Naive thymus-derived CD8-positive, alpha-beta T cell (primary cell): ENCODE data around the gene GPS1. TPM values are rescaled to one million over a fixed set of nuclear protein-coding genes. Genes with fewer than 3 reads are reported as not detected.

Source experiments
- ATAC-seq, 2 donors: fragments of 150-1000 bp; cut with Tn5 transposase in 1 of 2; sonication (Bioruptor Pico), chemical (Tn5 transposase) in 1 of 2; 1 replicate in 1 of 2; 2 replicates in 1 of 2; pipeline ENCODE4 v1.10.0; 2021; ENCODE audit warnings: mild to moderate bottlenecking in 2 of 2, moderate library complexity in 2 of 2
- POLR2A ChIA-PET: fragments of 350-600 bp; sonication (Branson Sonifier 250); formaldehyde crosslinking; loops from one replicate; lab custom pipeline; 2021; ENCODE audit warnings: antibody characterized with exemption; lab: Charles Lee
- DNase-seq, 10 donors: peaks; one replicate each; pipeline versions ENCODE4 v3.0.0 to v3.0.0-alpha.2; 2020 to 2022
- H3K27ac Mint-ChIP-seq, 10 donors: one replicate each; pipeline ENCODE4 v1.8.0; 2020 to 2022; ENCODE audit warnings: mild to moderate bottlenecking in 10 of 10, mixed read lengths in 10 of 10, moderate library complexity in 4 of 10, inconsistent platforms in 1 of 10
- H3K27me3 Mint-ChIP-seq, 5 donors: one replicate each; pipeline ENCODE4 v1.8.0; 2021 to 2022; ENCODE audit warnings: mixed read lengths in 5 of 5
- H3K36me3 Mint-ChIP-seq, 3 donors: one replicate each; pipeline ENCODE4 v1.8.0; 2020 to 2022; ENCODE audit warnings: mixed read lengths in 3 of 3, mild to moderate bottlenecking in 2 of 3, inconsistent platforms in 1 of 3
- H3K4me1 Mint-ChIP-seq, 4 donors: one replicate each; pipeline ENCODE4 v1.8.0; 2021 to 2022; ENCODE audit warnings: mixed read lengths in 4 of 4
- H3K4me3 Mint-ChIP-seq, 10 donors: one replicate each; pipeline ENCODE4 v1.8.0; 2020 to 2022; ENCODE audit warnings: mild to moderate bottlenecking in 10 of 10, mixed read lengths in 10 of 10, moderate library complexity in 6 of 10, inconsistent platforms in 1 of 10
- H3K9me3 Mint-ChIP-seq, 9 donors: one replicate each; pipeline ENCODE4 v1.8.0; 2020 to 2022; ENCODE audit warnings: mixed read lengths in 9 of 9, mild to moderate bottlenecking in 3 of 9, inconsistent platforms in 1 of 9, moderate library complexity in 1 of 9
- polyA plus RNA-seq, 3 donors: library from polyadenylated mRNA; unstranded; fragments of 300-500 nt; fragmentation: Illumina TruSeq; gene quantifications; one replicate each; pipeline ENCODE4 v1.2.3, GENCODE V29; 2021
- total RNA-seq, 8 experiments: library from RNA in 2 of 8; stranded (reverse) in 2 of 8; gene quantifications; one replicate each; pipeline ENCODE4 v1.2.3 and lab custom pipeline; 2021 to 2026

GPS1 gene
- total RNA-seq = 10 to 100 TPM; 88.2 to 91.4 TPM
- polyA plus RNA-seq = 100 to 1,000 TPM; 122 to 140 (median 126) TPM
- 52.7 to 133 (median 77.2) reads per million in 6 experiments for total RNA-seq (lab: John Stamatoyannopoulos, UW)

DNA sequence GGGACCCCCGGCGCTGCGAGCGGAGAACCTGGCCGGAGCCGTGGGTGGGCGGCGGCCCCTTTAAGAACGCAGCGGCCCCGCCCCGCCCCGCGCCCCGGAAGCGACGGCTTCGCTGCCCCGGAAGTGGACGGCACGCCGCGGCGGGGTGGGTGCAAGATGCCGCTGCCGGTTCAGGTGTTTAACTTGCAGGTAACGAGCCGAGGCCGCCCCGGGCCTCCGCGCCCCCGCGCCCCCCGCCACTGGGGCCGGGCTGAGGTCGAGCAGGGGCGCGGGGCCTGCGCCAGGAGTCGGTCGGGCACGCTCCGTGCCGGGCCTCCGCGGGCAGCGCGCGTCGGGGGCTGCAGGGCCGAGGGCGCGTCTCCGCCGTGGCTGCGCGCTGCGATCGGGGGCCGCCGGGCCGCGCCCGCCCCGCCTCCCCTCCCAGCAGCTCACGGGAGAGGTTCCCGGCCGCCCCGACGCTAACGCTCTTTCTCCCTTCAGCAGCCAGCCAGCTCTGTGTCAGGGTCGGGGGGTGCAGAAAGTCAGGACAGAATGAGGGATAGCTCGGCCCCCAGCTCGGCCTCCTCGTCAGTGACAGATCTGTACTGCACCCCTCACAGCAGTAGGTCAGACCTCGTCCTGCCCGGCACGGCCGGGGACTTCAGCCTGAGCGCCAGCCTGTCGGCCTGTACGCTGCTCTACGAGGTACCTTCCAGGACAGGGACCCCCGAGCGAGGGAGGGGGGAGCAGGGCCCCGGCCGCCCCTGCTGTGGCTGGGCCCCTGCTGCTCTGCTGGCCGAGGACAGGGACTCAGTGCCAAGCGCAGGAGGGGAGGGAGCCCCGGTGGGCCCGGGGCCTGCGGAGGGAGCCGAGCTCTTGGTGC lies at the start of gene GPS1, which contains the start of gene RFNG:
GPS1 (plus strand) TSS at position 123 of the 862 bp plus-strand sequence; CDS start at position 157, 34 bp downstream.
RFNG (minus strand) TSS at position 36 of the 862 bp plus-strand sequence. CDS start 45 bp downstream, outside the sequence.
- Mint-ChIP-seq H3K27ac (peak within 1 kb of the TSS; percentile 31 to 89 (median 80)), H3K36me3 (peaks cover 0 to 14% (median 0%) of the 10 kb centered on the region in 3 donors), H3K4me3 (peak within 1 kb of the TSS; percentile 78 to 91 (median 83)), H3K4me1 (peaks cover 0 to 34% (median 17%) of the 10 kb centered on the region in 4 donors), H3K27me3 (no peaks in the 10 kb centered on the region), H3K9me3 (no peaks in the 10 kb centered on the region)
- DNase-seq (peak; percentile 68 to 87 (median 80)), ATAC-seq (peak; percentile 95 to 96)
- POLR2A ChIA-PET = interaction anchor here (0.6 to 5.0 kb wide), 9 partner anchors 10 to 443 kb away, joined by 3 to 38 read pairs (median 4); partner anchors contain the start of genes DCXR and DUS1L

DNA sequence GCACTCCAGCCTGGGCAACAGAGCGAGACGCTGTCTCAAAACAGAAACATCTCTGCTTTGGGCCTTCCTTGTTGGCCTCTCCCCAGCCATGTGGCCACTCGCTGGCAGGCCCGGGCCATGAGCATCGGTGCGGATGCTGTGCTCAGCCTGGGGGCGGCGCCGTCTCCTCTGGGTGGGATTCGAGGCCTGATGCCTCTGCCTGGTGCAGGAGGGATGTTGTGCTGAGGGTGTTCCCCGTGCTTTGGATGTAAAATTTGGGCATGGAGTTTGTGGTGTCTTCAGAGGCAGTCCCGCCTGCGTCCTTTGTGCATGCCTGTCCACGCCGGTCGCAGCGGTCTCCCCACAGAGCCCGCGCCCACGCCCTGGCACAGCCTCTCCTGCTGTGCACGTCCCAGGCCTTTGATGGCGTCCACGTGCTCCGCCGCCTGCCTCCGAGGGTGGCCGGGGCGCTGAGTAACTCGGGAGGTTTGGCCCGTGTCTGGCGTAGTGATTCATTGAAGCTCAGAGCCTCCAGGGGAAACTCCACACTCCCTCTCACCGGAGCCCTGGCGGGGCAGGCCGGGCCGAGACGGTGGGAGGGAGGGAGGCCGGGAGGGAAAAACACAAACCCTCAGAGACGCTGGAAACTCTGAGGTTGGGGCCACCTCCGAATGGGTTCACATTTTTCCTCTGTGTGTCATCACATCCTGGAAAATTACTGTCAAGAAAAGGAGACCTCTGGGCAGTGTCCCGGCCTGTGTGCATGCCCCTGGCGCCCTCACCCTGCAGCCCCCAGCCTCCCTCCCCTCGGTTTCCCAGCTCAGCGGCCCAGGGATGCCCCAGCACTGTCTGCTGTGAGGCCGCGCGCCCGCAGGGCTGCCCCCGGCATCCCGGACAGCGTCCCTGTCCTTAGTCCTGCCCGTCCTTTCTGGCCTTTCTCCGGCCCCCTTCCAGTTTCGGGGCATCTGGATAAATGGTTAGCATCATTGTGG lies 48.0 kb upstream of the GPS1 start:
- no peaks in the 10 kb centered on the region for H3K9me3 Mint-ChIP-seq
- DNase-seq = no peak
- POLR2A ChIA-PET = interaction anchor here (0.7 kb wide), 1 partner anchor 406 kb away, joined by 3 read pairs; no protein-coding TSS in a partner anchor
- no peak for ATAC-seq
- no peak overlapping the region for H3K4me3 Mint-ChIP-seq
- no peaks in the 10 kb centered on the region for H3K36me3 Mint-ChIP-seq
- H3K4me1 Mint-ChIP-seq = peaks cover 0 to 4% (median 0%) of the 10 kb centered on the region in 4 donors
- no peaks in the 10 kb centered on the region for H3K27me3 Mint-ChIP-seq
- no peak overlapping the region for H3K27ac Mint-ChIP-seq

DNA sequence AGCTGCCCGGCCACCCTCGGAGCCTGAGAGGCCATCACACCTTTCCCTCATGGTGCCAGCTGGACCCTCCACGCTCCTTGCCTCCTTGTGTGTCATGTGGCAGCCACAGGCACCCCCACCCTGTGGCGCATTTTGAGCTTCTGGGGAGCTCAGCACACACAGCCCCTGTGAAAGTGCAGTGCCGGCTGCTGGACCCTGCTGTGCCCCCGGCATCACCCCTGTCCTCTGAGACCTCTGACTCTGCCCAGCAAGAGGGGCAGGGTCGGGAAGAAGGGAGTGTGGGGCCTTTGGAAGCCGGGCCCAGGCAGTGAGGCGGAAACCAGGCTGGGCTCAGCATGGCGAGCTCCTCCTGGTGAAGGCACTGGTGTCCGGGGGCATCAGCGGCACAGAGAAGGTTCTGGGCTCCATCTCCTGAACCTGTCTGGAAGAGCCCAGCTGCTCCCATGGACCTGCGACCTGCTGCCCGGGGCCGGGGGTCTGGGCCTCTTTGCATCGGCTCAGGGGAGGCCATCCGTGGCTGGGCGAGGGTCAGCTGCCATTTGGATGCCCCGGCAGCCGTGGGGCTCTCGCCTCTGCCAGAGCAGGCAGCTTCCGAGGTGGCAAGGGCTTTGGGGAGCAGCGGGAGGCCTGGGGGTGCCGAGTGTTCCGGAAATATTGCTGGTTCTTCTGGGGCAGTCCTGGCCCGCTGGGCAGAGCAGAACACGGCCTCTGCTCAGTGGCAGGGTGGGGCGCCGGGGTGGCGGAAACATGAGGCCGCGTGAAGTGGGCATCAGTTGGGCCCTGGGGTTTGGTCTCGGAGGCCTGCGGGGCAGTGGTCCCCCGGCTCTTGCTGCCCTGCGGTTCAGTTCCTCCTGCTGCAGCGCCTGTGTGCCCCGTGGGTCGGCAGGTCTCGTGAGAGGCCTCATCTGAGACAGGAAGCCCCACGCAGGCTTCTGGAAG lies 46.9 kb upstream of the GPS1 start:
- DNase-seq (no peak), ATAC-seq (no peak)
- Mint-ChIP-seq H3K27ac (no peak overlapping the region), H3K4me1 (peaks cover 0 to 4% (median 0%) of the 10 kb centered on the region in 4 donors), H3K4me3 (no peak overlapping the region), H3K9me3 (no peaks in the 10 kb centered on the region), H3K27me3 (no peaks in the 10 kb centered on the region), H3K36me3 (no peaks in the 10 kb centered on the region)
- POLR2A ChIA-PET = no interaction called here

DNA sequence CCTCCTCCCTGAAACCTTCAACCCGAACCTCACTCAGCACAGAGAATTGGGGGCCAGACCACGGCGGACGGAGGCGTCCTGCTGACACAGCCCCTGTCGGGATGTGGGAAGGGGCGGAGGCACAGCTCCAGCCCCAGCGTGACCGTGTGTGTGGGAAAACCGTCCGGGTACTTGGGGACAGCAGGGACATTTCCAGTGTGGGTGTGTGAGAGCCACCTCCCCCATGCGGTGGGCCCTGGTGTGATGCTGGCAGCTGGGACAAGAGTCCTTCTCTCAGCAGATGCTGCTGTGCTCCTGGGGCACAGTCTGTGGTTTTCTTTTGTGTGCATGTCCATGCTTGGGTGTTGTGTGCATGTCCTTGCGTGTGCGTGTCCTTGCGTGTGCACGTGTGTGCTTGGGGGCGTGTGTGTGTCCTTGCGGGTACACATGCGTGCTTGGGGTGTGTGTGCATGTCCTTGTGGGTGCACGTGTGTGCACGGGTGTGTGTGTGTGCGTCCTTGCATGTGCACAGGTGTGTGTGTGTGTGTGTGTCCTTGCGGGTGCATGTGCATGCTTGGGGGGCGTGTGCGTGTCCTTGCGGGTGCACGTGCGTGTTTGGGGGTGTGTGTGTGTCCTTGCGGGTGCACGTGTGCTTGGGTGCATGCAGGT lies 45.9 kb upstream of the GPS1 start:
- POLR2A ChIA-PET = no interaction called here
- H3K36me3 Mint-ChIP-seq = no peaks in the 10 kb centered on the region
- H3K9me3 Mint-ChIP-seq = no peaks in the 10 kb centered on the region
- no peak overlapping the region for H3K4me3 Mint-ChIP-seq
- H3K27ac Mint-ChIP-seq = peak overlapping the region in 1 of 10 donors; percentile 29
- ATAC-seq (no peak), DNase-seq (no peak)
- peaks cover 0 to 4% (median 0%) of the 10 kb centered on the region in 4 donors for H3K4me1 Mint-ChIP-seq
- H3K27me3 Mint-ChIP-seq = no peaks in the 10 kb centered on the region

DNA sequence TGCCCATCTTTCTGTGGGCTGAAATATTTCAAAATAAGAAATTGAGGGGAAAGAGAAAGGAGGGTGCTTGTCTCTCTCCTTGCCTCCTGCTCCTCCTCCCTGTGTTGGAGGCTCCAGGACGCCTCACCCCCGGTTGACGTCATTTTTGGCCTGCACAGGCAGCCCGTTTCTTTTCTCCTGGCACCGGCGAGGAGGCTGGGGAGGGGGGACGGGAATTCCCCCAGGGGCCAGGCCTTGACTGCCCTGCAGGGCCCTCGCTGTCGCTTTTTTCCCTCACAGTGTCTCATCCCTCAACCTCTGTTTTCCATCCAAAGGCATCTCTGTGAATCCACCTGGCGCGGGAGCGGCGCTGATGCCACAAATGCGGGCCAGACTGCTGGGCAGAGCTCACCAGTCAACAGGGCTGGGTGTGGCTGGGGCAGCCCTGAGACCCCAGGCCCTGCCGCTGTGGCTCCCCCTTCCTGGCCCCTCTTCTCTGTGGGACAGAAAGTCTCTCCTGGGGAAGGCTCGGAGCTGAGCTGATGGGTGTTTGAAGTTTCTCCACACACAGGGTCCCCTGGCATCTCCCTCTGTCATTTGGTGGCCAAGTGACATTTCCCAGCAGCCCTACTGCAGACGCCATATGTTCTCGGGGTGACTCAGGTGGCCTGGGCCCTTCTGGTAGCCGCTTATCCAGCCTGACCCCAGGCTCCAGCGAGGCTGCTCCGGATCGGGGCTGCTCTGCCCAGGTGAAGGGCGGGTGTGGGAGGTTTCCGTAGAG lies 45.0 kb upstream of the GPS1 start:
- Mint-ChIP-seq H3K4me1 (peaks cover 0 to 4% (median 0%) of the 10 kb centered on the region in 4 donors), H3K9me3 (no peaks in the 10 kb centered on the region), H3K36me3 (no peaks in the 10 kb centered on the region), H3K4me3 (no peak overlapping the region), H3K27ac (no peak overlapping the region), H3K27me3 (no peaks in the 10 kb centered on the region)
- POLR2A ChIA-PET = no interaction called here
- ATAC-seq = no peak
- DNase-seq = no peak

DNA sequence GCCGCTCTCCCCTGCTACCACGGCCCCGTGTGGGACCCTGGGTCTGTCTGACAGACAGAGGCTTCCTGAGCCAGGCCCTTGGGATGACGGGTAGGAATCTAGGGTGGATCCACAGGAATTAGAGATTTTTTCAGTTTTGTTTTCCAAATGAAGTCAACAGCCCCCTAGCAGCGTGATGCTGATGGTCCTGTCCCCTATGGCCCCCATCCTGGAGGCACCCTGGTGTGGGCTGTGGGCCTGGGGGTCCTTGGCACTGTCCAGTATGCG lies 44.5 kb upstream of the GPS1 start:
- DNase-seq (no peak), ATAC-seq (no peak)
- no peaks in the 10 kb centered on the region for H3K27me3 Mint-ChIP-seq
- H3K36me3 Mint-ChIP-seq = no peaks in the 10 kb centered on the region
- no peak overlapping the region for H3K27ac Mint-ChIP-seq
- POLR2A ChIA-PET = no interaction called here
- no peaks in the 10 kb centered on the region for H3K9me3 Mint-ChIP-seq
- no peak overlapping the region for H3K4me3 Mint-ChIP-seq
- peaks cover 0 to 4% (median 0%) of the 10 kb centered on the region in 4 donors for H3K4me1 Mint-ChIP-seq

DNA sequence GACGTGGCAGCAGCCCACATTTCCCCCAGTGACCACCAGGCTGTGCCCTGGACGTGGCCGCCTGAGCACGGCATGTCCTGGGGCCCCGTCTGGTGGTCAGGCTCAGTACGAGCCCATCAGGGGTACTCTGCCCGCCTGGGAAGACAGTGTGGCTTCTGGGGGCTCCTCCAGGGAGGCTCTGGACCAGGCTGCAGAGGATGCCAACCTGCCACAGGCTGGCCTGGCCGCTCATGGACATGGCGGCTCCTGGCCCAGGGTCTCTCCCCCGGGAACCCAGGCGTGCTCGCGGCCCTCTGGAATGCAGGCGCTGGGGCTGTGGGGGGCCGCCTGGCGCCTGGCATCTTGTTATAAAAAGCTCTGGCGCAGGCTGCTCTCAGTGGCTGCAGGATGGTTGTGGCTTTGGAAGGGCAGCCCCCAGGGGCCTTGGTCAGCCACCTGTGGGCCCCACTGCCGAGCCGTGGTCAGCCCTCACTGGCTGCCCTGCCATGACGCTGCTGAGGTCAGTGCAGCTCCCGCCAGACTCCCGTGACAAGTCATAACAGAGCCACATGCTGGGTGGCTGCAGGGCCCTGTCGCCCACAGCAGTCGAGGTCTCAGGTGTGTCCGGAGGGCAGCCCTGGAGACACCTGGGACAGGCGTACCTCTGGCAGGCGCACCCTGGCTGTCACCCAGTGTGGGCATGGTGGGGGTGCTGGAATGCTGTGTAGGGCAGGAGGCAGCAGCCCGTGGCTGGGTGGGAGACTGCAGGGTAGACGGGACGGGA lies 44.0 kb upstream of the GPS1 start:
- H3K4me3 Mint-ChIP-seq = no peak overlapping the region
- no peak for ATAC-seq
- H3K9me3 Mint-ChIP-seq = no peaks in the 10 kb centered on the region

DNA sequence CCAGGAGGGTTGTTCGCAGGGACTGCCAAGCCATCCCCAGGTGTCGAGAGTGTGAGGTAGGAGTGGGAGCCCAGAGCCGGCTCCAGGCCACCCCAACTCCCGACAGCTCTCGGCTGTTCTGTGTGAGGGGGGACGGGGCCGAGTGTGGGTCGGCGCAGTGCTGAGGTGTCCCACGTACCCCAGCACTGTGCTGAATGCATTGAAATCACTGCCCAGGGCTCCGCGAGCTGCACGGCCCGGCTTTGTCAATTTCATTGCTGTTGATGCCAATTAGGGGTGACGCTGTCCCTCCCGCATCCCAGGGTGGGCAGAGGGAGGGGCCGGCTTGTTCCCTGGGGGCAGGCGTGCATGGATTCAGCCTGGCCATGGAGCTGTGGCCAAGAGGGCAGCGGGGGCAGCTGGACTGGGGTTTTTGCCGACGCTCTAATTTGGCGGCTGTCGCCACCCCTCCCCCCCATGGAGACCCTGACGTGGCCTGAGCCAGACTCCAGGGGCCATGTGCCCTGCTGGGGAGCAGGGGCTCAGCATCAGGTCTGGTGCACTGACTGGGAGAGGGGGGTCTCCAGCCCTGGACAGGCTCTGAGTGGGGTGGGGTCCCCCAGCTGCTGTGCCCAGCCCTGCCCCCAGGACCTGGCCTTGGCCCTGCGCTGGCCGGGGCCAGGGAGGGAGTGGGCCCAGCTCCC lies 43.3 kb upstream of the GPS1 start:
- Mint-ChIP-seq H3K4me3 (no peak overlapping the region), H3K36me3 (no peaks in the 10 kb centered on the region), H3K9me3 (no peaks in the 10 kb centered on the region), H3K27ac (peak overlapping the region in 1 of 10 donors; percentile 40), H3K27me3 (no peaks in the 10 kb centered on the region), H3K4me1 (peaks cover 0 to 4% (median 0%) of the 10 kb centered on the region in 4 donors)
- DNase-seq = no peak
- POLR2A ChIA-PET = interaction anchor here (0.7 kb wide), 1 partner anchor 586 kb away, joined by 3 read pairs; no protein-coding TSS in a partner anchor
- no peak for ATAC-seq

More for the DNA sequence above, 44.0 kb upstream of the GPS1 start:
- H3K4me1 Mint-ChIP-seq = peaks cover 0 to 4% (median 0%) of the 10 kb centered on the region in 4 donors
- DNase-seq = no peak
- H3K36me3 Mint-ChIP-seq = no peaks in the 10 kb centered on the region
- POLR2A ChIA-PET = no interaction called here
- H3K27me3 Mint-ChIP-seq = no peaks in the 10 kb centered on the region
- peak overlapping the region in 1 of 10 donors; percentile 40 for H3K27ac Mint-ChIP-seq

DNA sequence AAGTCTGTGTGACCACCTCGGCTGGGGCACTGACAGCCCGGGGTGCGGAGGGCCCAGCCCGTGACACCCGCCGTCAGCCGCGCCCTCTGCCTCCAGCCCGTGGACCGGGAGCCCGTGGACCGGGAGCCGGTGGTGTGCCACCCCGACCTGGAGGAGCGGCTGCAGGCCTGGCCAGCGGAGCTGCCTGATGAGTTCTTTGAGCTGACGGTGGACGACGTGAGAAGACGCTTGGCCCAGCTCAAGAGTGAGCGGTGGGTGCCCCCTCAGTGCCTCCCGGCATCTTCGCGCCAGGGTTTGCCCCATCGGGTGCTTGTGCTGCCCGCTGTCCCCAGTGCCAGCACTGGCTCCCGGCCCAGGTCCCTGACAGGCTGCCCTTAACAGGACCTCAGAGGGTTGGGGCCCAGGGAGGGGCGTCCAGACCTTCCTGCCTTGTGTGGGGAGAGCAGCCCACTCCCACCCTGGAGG lies 42.7 kb upstream of the GPS1 start:
- POLR2A ChIA-PET = interaction anchor here (0.7 kb wide), 1 partner anchor 587 kb away, joined by 3 read pairs; no protein-coding TSS in a partner anchor
- Mint-ChIP-seq H3K27me3 (no peaks in the 10 kb centered on the region), H3K4me1 (peaks cover 0 to 4% (median 0%) of the 10 kb centered on the region in 4 donors), H3K27ac (peak overlapping the region in 2 of 10 donors; percentile 34 to 38), H3K4me3 (no peak overlapping the region), H3K36me3 (no peaks in the 10 kb centered on the region), H3K9me3 (no peaks in the 10 kb centered on the region)
- no peak for DNase-seq
- ATAC-seq = no peak

DNA sequence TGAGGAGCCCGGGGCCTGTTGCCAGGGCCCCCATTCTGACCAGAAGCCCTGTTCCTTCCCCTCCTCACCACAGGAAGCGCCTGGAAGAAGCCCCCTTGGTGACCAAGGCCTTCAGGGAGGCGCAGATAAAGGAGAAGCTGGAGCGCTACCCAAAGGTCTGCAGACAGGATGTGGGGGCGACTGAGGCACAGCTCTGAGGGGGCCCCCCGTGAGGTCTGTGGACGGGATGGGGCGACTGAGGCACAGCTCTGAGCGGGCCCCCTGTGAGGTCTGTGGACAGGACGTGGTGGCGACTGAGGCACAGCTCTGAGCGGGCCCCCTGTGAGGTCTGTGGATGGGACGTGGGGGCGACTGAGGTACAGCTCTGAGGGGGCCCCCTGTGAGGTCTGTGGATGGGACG lies 42.3 kb upstream of the GPS1 start:
- Mint-ChIP-seq H3K4me1 (peaks cover 0 to 4% (median 0%) of the 10 kb centered on the region in 4 donors), H3K4me3 (no peak overlapping the region), H3K9me3 (no peaks in the 10 kb centered on the region), H3K27ac (peak overlapping the region in 2 of 10 donors; percentile 34 to 38), H3K27me3 (no peaks in the 10 kb centered on the region), H3K36me3 (no peaks in the 10 kb centered on the region)
- DNase-seq (no peak), ATAC-seq (no peak)
- POLR2A ChIA-PET = interaction anchor here (1.3 kb wide), 1 partner anchor 42 kb away, joined by 3 read pairs; no protein-coding TSS in a partner anchor
